T-helper 1 cell (primary cell): Measurements from ENCODE around the gene RANBP17.

Experiments used
- DNase-seq, 5 donors: peaks; one replicate each; pipeline ENCODE4 v3.0.0-alpha.2; 2012 to 2020

Gene RANBP17

GRCh38 chr5:171102877-171103610, 241.2 kb downstream of the RANBP17 start:
- no peak for DNase-seq

DNA sequence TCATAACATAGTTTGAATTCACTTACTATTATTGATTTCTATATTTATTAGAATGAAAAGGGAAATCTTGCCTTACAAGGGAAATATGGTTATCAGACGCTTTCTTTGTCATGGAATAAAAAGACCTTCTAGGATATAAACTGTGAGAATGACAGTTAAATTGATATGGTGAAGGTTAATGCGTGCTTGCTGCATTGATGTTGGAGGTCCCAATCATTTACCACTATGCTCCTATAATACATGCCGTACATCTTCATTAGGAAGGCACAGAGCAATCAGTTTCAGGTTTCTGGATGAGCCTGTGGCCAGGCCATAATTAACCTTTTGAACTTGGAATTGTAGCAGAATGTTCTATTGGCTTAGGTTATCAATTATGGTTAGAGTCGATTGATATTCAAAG, 245.9 kb downstream of the RANBP17 start:
- DNase-seq: no peak

DNA sequence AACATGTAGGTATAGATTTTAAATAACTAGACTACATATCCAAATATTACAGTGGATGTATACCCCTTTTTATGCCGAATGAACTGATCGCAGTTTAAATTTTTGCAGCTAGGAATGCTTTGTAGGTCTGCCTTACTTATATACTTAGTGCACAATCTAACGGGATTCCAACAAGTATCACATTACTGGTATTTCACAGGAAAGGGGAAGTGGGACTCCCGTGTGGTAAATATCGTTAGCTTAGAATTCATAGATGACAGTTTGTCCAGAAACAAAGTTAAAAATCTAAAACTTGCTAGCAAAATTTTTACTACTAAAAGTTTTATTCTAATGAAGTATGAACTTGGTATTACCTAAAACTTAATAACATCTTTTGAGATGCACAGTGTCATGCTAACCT, 253.7 kb downstream of the RANBP17 start:
- DNase-seq: no peak

- DNase-seq: no peak
Measured at GRCh38 chr5:171116719-171117118, 254.9 kb downstream of the RANBP17 start.

GRCh38 chr5:171120986-171121622, 259.3 kb downstream of the RANBP17 start:
- no peak for DNase-seq

GRCh38 chr5:171121638-171122037, 259.8 kb downstream of the RANBP17 start:
- no peak for DNase-seq

- no peak for DNase-seq
Measured at GRCh38 chr5:171122372-171122771, 260.6 kb downstream of the RANBP17 start.

- no peak for DNase-seq
Measured at GRCh38 chr5:171123417-171123816, 261.6 kb downstream of the RANBP17 start.

- DNase-seq: no peak
Measured at GRCh38 chr5:171127314-171127713, 265.5 kb downstream of the RANBP17 start.

DNA sequence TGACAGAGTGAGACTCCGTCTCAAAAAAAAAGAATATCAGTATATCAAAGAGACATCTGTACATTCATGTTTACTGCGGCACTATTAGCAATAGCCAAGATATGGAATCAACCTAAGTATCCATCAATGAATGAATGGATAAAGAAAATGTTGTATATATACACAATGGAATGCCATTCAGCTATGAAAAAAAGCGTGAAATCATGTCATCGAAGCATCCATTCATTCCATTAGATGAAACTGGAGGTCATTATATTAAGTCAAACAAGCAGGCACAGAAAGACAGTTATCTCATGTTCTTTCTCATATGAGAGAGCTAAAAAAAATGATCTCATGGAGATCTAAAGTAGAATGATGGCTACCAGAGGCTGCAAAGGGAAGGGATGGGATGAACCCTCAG, 266.3 kb downstream of the RANBP17 start:
- no peak for DNase-seq

- no peak for DNase-seq
Measured at GRCh38 chr5:171129308-171129707, 267.5 kb downstream of the RANBP17 start.

DNA sequence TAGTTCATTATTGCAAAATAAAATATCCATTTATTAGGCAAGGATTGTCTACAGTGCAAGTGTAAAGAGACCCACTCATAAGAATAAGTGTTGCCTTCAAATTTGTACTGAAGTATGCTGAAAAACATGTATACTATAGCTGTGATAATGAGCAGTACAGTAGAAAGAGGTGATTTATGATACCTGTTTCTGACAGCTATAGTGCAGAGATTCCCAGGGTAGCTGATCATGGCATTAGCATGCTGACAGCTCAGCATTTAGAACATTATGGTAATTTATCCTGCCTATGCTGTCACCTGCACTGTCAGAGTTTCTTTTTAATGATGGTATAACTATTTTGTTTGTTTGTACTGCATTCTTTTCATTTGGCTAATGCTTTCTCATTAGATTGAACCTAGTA, 269.7 kb downstream of the RANBP17 start:
- no peak for DNase-seq

- no peak for DNase-seq
Measured at GRCh38 chr5:171137768-171138525, 276.1 kb downstream of the RANBP17 start.

GRCh38 chr5:171139227-171139626, 277.4 kb downstream of the RANBP17 start:
- DNase-seq: no peak

GRCh38 chr5:171142617-171143016, 280.8 kb downstream of the RANBP17 start:
- no peak for DNase-seq

DNA sequence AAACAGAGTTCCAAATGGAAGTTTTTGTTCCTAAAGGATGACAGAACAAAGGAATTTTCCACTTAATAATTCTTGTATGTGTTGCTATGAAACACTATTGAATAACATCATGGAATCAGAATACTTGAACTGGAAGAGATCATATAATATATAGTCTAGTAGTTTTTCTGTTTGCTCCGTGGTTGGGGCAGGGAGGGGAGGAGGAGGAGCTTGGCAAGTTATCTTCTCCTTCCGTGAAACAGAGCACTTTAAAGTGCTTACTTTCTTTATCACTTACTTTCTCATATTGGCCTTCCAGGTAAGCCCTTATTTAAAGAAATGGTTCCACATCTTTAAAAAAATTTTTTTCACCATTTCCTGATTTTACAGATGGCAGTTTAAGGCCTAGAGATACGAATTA, 281.4 kb downstream of the RANBP17 start:
- DNase-seq: no peak

GRCh38 chr5:171143926-171144325, 282.1 kb downstream of the RANBP17 start:
- DNase-seq: no peak

- DNase-seq: no peak
Measured at GRCh38 chr5:171149333-171149732, 287.5 kb downstream of the RANBP17 start.

- no peak for DNase-seq
Measured at GRCh38 chr5:171149772-171150171, 288.0 kb downstream of the RANBP17 start.

- DNase-seq: no peak
Measured at GRCh38 chr5:171152382-171152781, 290.6 kb downstream of the RANBP17 start.

DNA sequence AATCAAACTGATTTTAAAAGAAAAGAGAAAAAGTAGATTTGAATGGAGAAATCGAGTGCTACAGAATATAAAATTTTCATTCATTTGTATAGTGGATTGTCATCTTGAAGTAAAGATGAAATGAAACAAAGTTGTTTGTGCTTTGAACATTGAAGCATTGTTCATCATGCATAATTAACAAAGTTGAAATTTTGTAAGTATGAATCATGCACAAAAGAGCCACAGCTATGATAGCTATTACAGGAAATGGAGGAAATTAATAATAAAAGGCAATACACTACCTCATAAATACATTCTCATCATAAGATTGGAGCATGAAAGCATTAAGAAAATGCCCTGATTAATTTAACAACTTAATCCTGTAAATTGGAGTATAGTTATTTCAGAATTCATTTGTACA, 293.8 kb downstream of the RANBP17 start:
- DNase-seq: no peak

DNA sequence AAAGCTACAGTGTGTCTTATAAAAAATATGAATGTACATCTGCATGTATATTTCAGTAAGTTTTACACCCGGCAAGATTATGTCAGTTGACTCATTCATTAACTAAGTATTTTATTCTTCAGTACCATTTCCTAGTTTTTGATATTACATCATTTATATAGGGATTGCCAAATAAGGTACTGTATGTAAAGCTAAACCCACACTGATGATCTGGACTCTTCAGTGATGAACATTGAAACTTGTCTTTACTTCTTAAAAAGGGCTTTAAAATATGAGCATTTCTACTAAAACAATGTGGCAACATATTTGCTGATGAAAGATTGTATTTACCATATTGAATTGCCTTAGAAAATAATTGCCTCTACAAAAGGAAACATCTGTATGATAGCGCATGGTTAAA, 295.5 kb downstream of the RANBP17 start:
- no peak for DNase-seq

DNA sequence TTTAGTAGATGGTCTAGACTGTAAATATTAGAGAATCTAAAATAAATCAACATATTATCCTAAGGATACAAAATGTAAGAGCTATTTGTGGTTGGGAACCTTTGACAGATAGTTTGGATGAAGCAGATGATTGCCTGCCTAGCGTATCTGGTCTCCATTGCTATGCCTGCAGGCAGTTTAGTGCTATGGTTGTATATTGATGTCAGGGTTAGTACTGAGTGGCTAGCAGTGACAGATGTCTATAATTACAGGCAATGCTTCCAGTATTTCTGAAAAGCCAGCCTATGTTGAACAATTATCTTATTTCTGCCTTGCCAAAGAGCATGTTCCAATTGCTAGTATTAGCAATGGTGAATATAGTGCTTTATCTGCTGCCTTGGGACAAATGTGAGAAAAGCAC, 296.0 kb downstream of the RANBP17 start:
- no peak for DNase-seq

DNA sequence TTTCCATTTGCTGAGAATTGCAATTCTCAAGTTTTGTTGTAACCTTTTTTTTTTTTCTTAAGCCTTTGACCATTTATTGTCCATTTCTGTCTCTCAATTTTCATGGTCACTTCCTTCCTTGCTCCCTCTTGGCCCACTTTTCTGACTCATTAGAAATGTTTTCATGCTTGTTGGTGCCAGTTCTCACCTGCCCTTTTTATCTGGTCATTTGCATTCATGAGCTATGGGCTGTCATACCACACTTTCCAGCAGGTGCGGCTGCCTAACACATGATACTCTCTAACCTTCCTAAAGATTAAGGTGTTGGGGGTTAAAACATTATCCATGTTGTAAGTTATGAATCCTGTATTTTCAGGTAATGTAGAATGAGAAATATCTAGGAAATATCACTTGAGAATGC, 296.8 kb downstream of the RANBP17 start:
- DNase-seq: no peak
